Neural progenitor cell (in vitro differentiated cells): ENCODE measurements around the gene RERE. TPM values are rescaled to one million over a fixed set of nuclear protein-coding genes. Genes with fewer than 3 reads are reported as not detected.

ENCODE experiments used
- DNase-seq: peaks from one replicate; pipeline ENCODE4 v3.0.0-alpha.2; 2016; ENCODE audit warnings: low spot score
- H2AFZ ChIP-seq: fragments of 200-600 bp; sonication (generic); replicated peaks from 2 replicates; pipeline ENCODE4 v1.6.1; 2016; ENCODE audit warnings: antibody characterized with exemption
- H3F3A ChIP-seq: fragments of 200-600 bp; sonication (generic); 2 replicates; pipeline ENCODE4 v1.6.1; 2016; ENCODE audit warnings: antibody characterized with exemption, low read depth
- H3K27ac ChIP-seq: fragments of 200-600 bp; sonication (generic); 2 replicates; pipeline ENCODE4 v1.5.1; 2016; ENCODE audit warnings: mild to moderate bottlenecking
- H3K27me3 ChIP-seq: fragments of 200-600 bp; sonication (generic); 2 replicates; pipeline ENCODE4 v1.6.1; 2016; ENCODE audit warnings: mild to moderate bottlenecking, moderate library complexity
- H3K36me3 ChIP-seq: fragments of 200-600 bp; sonication (generic); 2 replicates; pipeline ENCODE4 v1.5.1; 2016
- H3K4me1 ChIP-seq: fragments of 200-600 bp; sonication (generic); 2 replicates; pipeline ENCODE4 v1.6.1; 2016; ENCODE audit warnings: mixed run types
- H3K4me2 ChIP-seq: fragments of 200-600 bp; sonication (generic); 2 replicates; pipeline ENCODE4 v1.6.1; 2016
- H3K4me3 ChIP-seq: fragments of 200-600 bp; sonication (generic); 2 replicates; pipeline ENCODE4 v1.5.1; 2016
- H3K79me2 ChIP-seq: fragments of 200-600 bp; sonication (generic); 2 replicates; pipeline ENCODE4 v1.6.1; 2016; ENCODE audit warnings: low read depth
- H3K9ac ChIP-seq: fragments of 200-600 bp; sonication (generic); 2 replicates; pipeline ENCODE4 v1.6.1; 2016
- H3K9me3 ChIP-seq: fragments of 200-600 bp; sonication (generic); 2 replicates; pipeline ENCODE4 v1.5.1; 2016; ENCODE audit warnings: low read depth
- H4K20me1 ChIP-seq: fragments of 200-600 bp; sonication (generic); 2 replicates; pipeline ENCODE4 v1.6.1; 2016; ENCODE audit warnings: low read depth
- H3K27ac Mint-ChIP-seq: 3 replicates; pipeline ENCODE4 v1.8.0; 2021; ENCODE audit warnings: mixed read lengths
- H3K27me3 Mint-ChIP-seq: 2 replicates; pipeline ENCODE4 v1.8.0; 2022; ENCODE audit warnings: low read depth, mild to moderate bottlenecking, inconsistent platforms, moderate library complexity, mixed read lengths; ENCODE audit not compliant: insufficient read depth
- H3K36me3 Mint-ChIP-seq: 3 replicates; pipeline ENCODE4 v1.8.0; 2021; ENCODE audit warnings: mixed read lengths
- H3K4me1 Mint-ChIP-seq: 3 replicates; pipeline ENCODE4 v1.8.0; 2021; ENCODE audit warnings: mixed read lengths
- H3K4me3 Mint-ChIP-seq: 3 replicates; pipeline ENCODE4 v1.8.0; 2021; ENCODE audit warnings: mild to moderate bottlenecking, moderate library complexity, mixed read lengths
- H3K9me3 Mint-ChIP-seq: 3 replicates; pipeline ENCODE4 v1.8.0; 2020; ENCODE audit warnings: mixed read lengths
- EZH2 ChIP-seq: fragments of 200-600 bp; sonication (generic); IDR thresholded peaks from 2 replicates; pipeline ENCODE4 v1.6.1; 2017; ENCODE audit warnings: antibody characterized with exemption, mild to moderate bottlenecking, moderate library complexity
- EZH2phosphoT487 ChIP-seq: fragments of 200-600 bp; sonication (generic); IDR thresholded peaks from 2 replicates; pipeline ENCODE4 v1.6.1; 2017; ENCODE audit warnings: antibody characterized with exemption
- total RNA-seq: library from RNA; depleted of rRNA; stranded (reverse); fragments of >200 nt; gene quantifications from 2 replicates; pipeline ENCODE4 v1.2.3, GENCODE V29; 2015; ENCODE audit warnings: low replicate concordance
- TF ChIP-seq, protein P1 (sequence below): fragments of 200-600 bp; sonication (generic); IDR thresholded peaks from 2 replicates; pipeline ENCODE4 v1.5.1; 2017; ENCODE audit warnings: antibody characterized with exemption, mild to moderate bottlenecking

RERE gene
- total RNA-seq, 1 donor from 2014 or later = 29.8 TPM

GRCh38 chr1:8816831-8817411 is 519 bp downstream of the RERE start:
- Mint-ChIP-seq H3K27me3 (peaks cover 8% of the 10 kb centered on the region), H3K36me3 (peaks cover 1% of the 10 kb centered on the region), H3K4me3 (peak overlapping the region; percentile 99), H3K4me1 (peaks cover 41% of the 10 kb centered on the region), H3K9me3 (no peaks in the 10 kb centered on the region), H3K27ac (peak overlapping the region; percentile 99)
- Histone ChIP-seq H3K36me3 (no peaks in the 10 kb centered on the region), H2AFZ (no peak overlapping the region), H3K4me1 (peaks cover 20% of the 10 kb centered on the region), H3K79me2 (peaks cover 54% of the 10 kb centered on the region), H3F3A (peaks cover 29% of the 10 kb centered on the region), H4K20me1 (peaks cover 37% of the 10 kb centered on the region), H3K9me3 (no peaks in the 10 kb centered on the region), H3K4me2 (peak overlapping the region; percentile 91), H3K4me3 (peak overlapping the region; percentile 85), H3K27ac (peak overlapping the region; percentile 94), H3K27me3 (no peaks in the 10 kb centered on the region), H3K9ac (peak overlapping the region; percentile 87)
- TF ChIP-seq, protein P1, sequence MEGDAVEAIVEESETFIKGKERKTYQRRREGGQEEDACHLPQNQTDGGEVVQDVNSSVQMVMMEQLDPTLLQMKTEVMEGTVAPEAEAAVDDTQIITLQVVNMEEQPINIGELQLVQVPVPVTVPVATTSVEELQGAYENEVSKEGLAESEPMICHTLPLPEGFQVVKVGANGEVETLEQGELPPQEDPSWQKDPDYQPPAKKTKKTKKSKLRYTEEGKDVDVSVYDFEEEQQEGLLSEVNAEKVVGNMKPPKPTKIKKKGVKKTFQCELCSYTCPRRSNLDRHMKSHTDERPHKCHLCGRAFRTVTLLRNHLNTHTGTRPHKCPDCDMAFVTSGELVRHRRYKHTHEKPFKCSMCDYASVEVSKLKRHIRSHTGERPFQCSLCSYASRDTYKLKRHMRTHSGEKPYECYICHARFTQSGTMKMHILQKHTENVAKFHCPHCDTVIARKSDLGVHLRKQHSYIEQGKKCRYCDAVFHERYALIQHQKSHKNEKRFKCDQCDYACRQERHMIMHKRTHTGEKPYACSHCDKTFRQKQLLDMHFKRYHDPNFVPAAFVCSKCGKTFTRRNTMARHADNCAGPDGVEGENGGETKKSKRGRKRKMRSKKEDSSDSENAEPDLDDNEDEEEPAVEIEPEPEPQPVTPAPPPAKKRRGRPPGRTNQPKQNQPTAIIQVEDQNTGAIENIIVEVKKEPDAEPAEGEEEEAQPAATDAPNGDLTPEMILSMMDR = no peak
- no peak for TF ChIP-seq EZH2phosphoT487
- no peak for TF ChIP-seq EZH2
- DNase-seq = peak; percentile 50

DNA sequence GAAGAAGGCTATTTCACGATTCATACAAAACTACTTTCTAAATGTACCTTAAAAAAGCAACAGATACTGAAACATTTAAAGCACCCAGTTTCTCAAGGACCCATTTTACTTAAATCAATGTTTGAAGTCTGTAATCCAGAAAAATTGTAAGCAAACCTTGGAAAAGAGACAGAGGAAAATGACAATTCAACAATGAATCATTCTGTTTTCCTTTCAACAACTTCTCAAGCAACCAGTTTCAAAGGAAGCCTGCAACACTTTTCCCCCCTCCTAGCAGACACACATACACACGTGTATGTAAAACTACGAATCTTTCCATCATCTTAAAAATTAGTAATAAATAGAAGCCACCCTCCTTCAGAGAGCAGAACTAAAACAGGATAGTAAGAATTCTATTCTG is 1.2 kb downstream of the RERE start:
- no peak overlapping the region for H3K27ac ChIP-seq
- H3K27ac Mint-ChIP-seq = peak overlapping the region; percentile 99

DNA sequence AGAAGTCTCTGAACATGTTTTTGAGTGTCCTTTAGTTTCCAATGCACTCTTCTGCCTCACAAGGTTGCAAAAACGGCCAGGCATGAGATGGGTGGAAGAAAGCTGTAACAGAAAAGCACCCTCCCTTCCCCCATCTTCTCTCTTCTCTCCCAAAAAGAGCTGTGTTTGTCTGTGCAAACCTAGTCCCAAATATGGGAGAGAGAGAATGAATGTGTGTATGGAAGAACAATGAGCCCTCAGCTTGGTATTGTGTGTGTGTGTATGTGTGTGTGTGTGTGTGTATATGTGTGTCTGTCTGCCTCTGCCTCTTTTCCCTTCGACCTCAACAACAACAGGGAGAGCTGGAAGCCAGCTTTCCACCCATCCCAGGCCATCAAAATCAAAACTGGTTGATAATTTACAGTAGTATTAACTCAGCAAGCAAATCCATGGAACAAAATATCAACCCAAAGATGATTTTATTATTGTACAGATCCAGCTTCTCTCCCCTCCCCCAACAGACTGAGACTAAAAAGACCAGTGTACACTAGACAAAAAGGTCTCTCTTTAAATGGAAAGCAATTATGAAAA is 1.8 kb downstream of the RERE start:
- peaks cover 22% of the 10 kb centered on the region for H3F3A ChIP-seq
- H3K27me3 ChIP-seq = no peaks in the 10 kb centered on the region
- peaks cover 37% of the 10 kb centered on the region for H3K4me1 Mint-ChIP-seq
- peak overlapping the region; percentile 99 for H3K27ac Mint-ChIP-seq
- TF ChIP-seq, protein P1 = no peak
- no peak for TF ChIP-seq EZH2
- no peak for TF ChIP-seq EZH2phosphoT487
- H3K36me3 ChIP-seq = no peaks in the 10 kb centered on the region
- peak overlapping the region; percentile 85 for H3K4me3 ChIP-seq
- no peak overlapping the region for H2AFZ ChIP-seq
- H3K9ac ChIP-seq = peak overlapping the region; percentile 87
- peaks cover 5% of the 10 kb centered on the region for H3K27me3 Mint-ChIP-seq
- no peaks in the 10 kb centered on the region for H3K9me3 ChIP-seq
- peaks cover 66% of the 10 kb centered on the region for H3K79me2 ChIP-seq
- peak overlapping the region; percentile 91 for H3K4me2 ChIP-seq
- peak overlapping the region; percentile 99 for H3K4me3 Mint-ChIP-seq
- H4K20me1 ChIP-seq = peaks cover 50% of the 10 kb centered on the region
- peaks cover 1% of the 10 kb centered on the region for H3K36me3 Mint-ChIP-seq
- peaks cover 20% of the 10 kb centered on the region for H3K4me1 ChIP-seq
- H3K9me3 Mint-ChIP-seq = no peaks in the 10 kb centered on the region
- H3K27ac ChIP-seq = no peak overlapping the region
- peak; percentile 37 for DNase-seq

More for the DNA sequence above, 1.2 kb downstream of the RERE start:
- no peaks in the 10 kb centered on the region for H3K9me3 Mint-ChIP-seq
- peaks cover 60% of the 10 kb centered on the region for H3K79me2 ChIP-seq
- peaks cover 1% of the 10 kb centered on the region for H3K36me3 Mint-ChIP-seq
- H3K9ac ChIP-seq = peak overlapping the region; percentile 87
- H2AFZ ChIP-seq = no peak overlapping the region
- no peaks in the 10 kb centered on the region for H3K36me3 ChIP-seq
- H3F3A ChIP-seq = peaks cover 23% of the 10 kb centered on the region
- DNase-seq = no peak
- peak overlapping the region; percentile 99 for H3K4me3 Mint-ChIP-seq
- H3K27me3 ChIP-seq = no peaks in the 10 kb centered on the region
- H3K9me3 ChIP-seq = no peaks in the 10 kb centered on the region
- H4K20me1 ChIP-seq = peaks cover 44% of the 10 kb centered on the region
- TF ChIP-seq EZH2phosphoT487 (no peak), EZH2 (no peak)
- TF ChIP-seq, protein P1 = no peak
- H3K4me3 ChIP-seq = peak overlapping the region; percentile 85
- peak overlapping the region; percentile 91 for H3K4me2 ChIP-seq
- peaks cover 5% of the 10 kb centered on the region for H3K27me3 Mint-ChIP-seq
- H3K4me1 Mint-ChIP-seq = peaks cover 42% of the 10 kb centered on the region
- peaks cover 20% of the 10 kb centered on the region for H3K4me1 ChIP-seq
